Fibroblast of the aortic adventitia (primary cell): ENCODE measurements around the gene L3HYPDH. TPM values are rescaled to one million over a fixed set of nuclear protein-coding genes. Genes with fewer than 3 reads are reported as not detected.
A peak's percentile ranks its signal among the peaks of the same experiment; 100 is the strongest.

Source experiments
- DNase-seq: peaks from one replicate; pipeline ENCODE4 v3.0.0-alpha.2; 2010; ENCODE audit warnings: low read depth
- H3K4me3 ChIP-seq: 2 replicates; pipeline ENCODE4 v1.5.1; 2011; ENCODE audit warnings: low read depth, mild to moderate bottlenecking, control low read depth, low read length, moderate library complexity
- CTCF ChIP-seq: IDR thresholded peaks from 2 replicates; pipeline ENCODE4 v1.5.1; 2011; ENCODE audit warnings: mild to moderate bottlenecking, low read length, control low read depth, inconsistent platforms; ENCODE audit not compliant: insufficient read depth
- total RNA-seq: library from RNA; depleted of rRNA; stranded (reverse); fragments of >200 nt; gene quantifications from 2 replicates; pipeline ENCODE4 v1.2.3, GENCODE V29; 2012; ENCODE audit warnings: low replicate concordance

L3HYPDH gene
- total RNA-seq, 1 donor, result 28.7 TPM

DNA sequence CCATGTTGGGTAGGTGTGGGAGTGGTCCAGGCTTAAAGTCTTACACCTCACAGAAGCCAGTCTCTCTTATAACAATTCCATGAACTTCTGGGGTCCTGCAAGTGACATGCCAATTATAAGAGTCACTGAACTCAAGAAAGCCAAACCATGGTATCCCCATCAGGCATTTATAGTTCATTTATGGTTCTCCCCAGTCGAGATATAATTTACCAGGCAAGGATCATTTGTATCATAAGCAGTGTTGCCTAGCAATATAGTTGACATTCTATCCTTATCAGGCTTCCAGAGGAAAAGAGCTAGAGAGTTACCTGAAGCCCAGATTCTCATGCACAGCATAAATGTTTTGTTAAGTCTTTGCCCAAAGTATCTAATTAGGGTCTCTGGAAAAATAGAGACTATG lies 8.2 kb upstream of the L3HYPDH start:
- DNase-seq, result no peak
- no peak for TF ChIP-seq CTCF
- no peak overlapping the region for H3K4me3 ChIP-seq

GRCh38 chr14:59490756-59491155 lies 6.5 kb upstream of the L3HYPDH start:
- no peak for TF ChIP-seq CTCF
- H3K4me3 ChIP-seq, result no peak overlapping the region
- no peak for DNase-seq

DNA sequence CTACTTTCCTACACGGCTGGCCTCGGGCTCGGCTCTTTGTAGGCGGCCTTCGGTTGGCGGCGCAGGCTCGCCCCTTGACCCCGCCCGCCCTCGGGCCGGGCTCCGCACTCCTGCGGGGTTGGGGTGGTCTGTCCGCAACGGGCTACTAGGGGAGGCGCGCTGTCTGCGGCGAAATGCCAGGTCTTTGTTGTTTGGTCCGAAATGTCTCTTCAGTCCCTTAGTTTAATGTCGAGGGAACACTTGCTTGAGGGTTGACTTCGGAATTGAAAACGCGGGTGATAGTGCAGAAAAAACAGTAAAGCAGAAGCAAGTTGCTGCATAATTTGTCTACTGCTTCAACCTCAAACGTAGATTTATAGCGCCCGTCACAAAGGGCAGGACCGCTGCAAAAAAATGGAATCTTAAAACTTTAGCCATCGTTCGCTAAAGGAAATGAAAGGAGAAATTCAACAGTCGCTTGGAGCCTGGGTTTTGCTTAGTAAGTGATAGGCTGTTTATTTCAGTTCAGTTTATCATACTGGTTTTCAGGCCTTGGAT lies 499 bp upstream of the L3HYPDH start:
- H3K4me3 ChIP-seq, result peak overlapping the region; percentile 95
- TF ChIP-seq CTCF, result no peak
- no peak for DNase-seq

DNA sequence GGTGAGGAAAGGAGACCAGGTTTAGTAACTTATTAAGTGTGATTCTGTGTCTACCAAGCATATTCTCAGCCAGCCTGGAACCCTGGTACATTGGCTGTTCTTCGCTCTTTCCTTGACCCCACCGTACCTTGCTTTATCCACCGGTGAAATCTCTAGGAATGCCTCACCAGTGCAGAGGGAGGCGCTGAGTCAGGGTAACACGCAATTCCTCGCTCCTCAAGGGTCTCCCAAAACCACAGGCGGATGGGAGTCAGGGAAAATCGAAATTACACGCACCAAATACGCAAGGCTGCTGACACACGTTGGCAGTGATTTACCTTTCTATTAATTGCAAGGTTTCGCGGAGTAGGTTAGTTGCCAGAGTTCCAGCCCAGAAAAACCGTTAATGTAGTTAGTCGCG lies 845 bp downstream of the L3HYPDH start:
- H3K4me3 ChIP-seq, result peak overlapping the region; percentile 95
- peak; percentile 80 for DNase-seq
- TF ChIP-seq CTCF, result no peak

GRCh38 chr14:59482541-59483331 lies 1.5 kb downstream of the L3HYPDH start:
- no peak for TF ChIP-seq CTCF
- H3K4me3 ChIP-seq, result peak overlapping the region; percentile 95
- peak; percentile 94 for DNase-seq

DNA sequence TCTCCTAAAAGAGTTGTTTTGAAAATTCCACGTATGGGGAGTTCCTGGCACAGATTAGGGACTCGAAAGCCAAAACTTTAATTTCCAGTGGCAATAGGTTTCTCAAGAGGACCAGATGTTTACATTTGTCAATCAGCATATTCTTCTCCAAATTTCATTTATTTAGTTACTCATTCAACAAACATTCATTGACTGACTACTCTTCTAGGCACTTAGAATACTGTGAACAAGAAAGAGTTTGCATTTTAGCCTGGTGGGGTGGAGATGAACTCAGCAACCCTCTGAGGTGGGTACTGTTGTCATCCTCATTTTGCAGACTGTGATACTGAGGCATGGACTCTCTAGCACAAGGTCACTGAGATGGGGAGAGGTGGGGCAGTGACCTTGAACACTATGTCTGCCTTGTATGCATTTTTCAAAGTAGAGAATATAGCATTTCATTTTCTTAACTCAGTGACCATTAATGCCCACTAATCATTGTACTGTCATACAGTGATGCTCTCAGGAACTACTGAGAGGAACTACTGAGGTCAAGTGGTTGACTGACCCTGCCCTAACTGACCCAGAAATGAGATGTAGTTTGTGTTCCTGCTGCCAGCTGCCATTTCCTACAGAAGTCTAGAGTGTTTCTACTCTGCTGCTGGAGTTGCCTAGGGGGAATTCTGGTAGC lies 2.2 kb downstream of the L3HYPDH start:
- peak; percentile 85 for DNase-seq
- TF ChIP-seq CTCF, result no peak
- peak overlapping the region; percentile 95 for H3K4me3 ChIP-seq
